ENCODE results near the gene ODR4. TPM values are rescaled to one million over a fixed set of nuclear protein-coding genes. Genes with fewer than 3 reads are reported as not detected.

Gene ODR4
- total RNA-seq, 1 donor from 2014 or later: 5.5 TPM

GRCh38 chr1:186409091-186409490 lies 33.5 kb downstream of the ODR4 start:
- intact Hi-C loops (cut with DNase I): loop anchor here (10.0 kb wide), 1 partner anchor 74 kb away; no protein-coding TSS in a partner anchor
- Histone ChIP-seq H3K27ac (no peak overlapping the region), H3K4me1 (no peaks in the 10 kb centered on the region), H3K9me3 (no peaks in the 10 kb centered on the region), H3K4me3 (no peak overlapping the region), H3K36me3 (peaks cover 23 to 58% of the 10 kb centered on the region in 2 donors), H3K27me3 (no peaks in the 10 kb centered on the region)
- no peak for DNase-seq (ENCODE audit: low spot score in 2 of 2)
- TF ChIP-seq CTCF (IDR thresholded peaks at IDR 0.05): no peak

GRCh38 chr1:186413319-186413718 lies 37.7 kb downstream of the ODR4 start:
- Histone ChIP-seq H3K4me3 (no peak overlapping the region), H3K4me1 (no peaks in the 10 kb centered on the region), H3K9me3 (no peaks in the 10 kb centered on the region), H3K27me3 (no peaks in the 10 kb centered on the region), H3K36me3 (peaks cover 17 to 32% of the 10 kb centered on the region in 2 donors), H3K27ac (no peak overlapping the region)
- TF ChIP-seq CTCF (IDR thresholded peaks at IDR 0.05): no peak
- DNase-seq (ENCODE audit: low spot score in 2 of 2): no peak
- intact Hi-C loops (cut with DNase I): no loop called here

GRCh38 chr1:186418503-186418902 lies 42.9 kb downstream of the ODR4 start:
- intact Hi-C loops (cut with DNase I): no loop called here
- Histone ChIP-seq H3K27ac (no peak overlapping the region), H3K4me1 (no peaks in the 10 kb centered on the region), H3K4me3 (no peak overlapping the region), H3K9me3 (no peaks in the 10 kb centered on the region), H3K36me3 (peaks cover 22% of the 10 kb centered on the region in 2 donors), H3K27me3 (no peaks in the 10 kb centered on the region)
- no peak for TF ChIP-seq CTCF (IDR thresholded peaks at IDR 0.05)
- no peak for DNase-seq (ENCODE audit: low spot score in 2 of 2)

- Histone ChIP-seq H3K36me3 (peaks cover 22% of the 10 kb centered on the region in 2 donors), H3K27me3 (no peaks in the 10 kb centered on the region), H3K9me3 (no peaks in the 10 kb centered on the region), H3K4me3 (no peak overlapping the region), H3K4me1 (no peaks in the 10 kb centered on the region), H3K27ac (no peak overlapping the region)
- DNase-seq (ENCODE audit: low spot score in 2 of 2): no peak
- TF ChIP-seq CTCF (IDR thresholded peaks at IDR 0.05): no peak
- intact Hi-C loops (cut with DNase I): no loop called here
These were observed 44.7 kb downstream of the ODR4 start for GRCh38 chr1:186420311-186420710.

- no peaks in the 10 kb centered on the region for H3K9me3 ChIP-seq
- no peak overlapping the region for H3K4me3 ChIP-seq
- H3K27ac ChIP-seq: no peak overlapping the region
- no peaks in the 10 kb centered on the region for H3K4me1 ChIP-seq
- intact Hi-C loops (cut with DNase I): no loop called here
- H3K27me3 ChIP-seq: no peaks in the 10 kb centered on the region
- no peak for TF ChIP-seq CTCF (IDR thresholded peaks at IDR 0.05)
- no peak for DNase-seq (ENCODE audit: low spot score in 2 of 2)
- peaks cover 22% of the 10 kb centered on the region in 2 donors for H3K36me3 ChIP-seq
These were observed 45.3 kb downstream of the ODR4 start for GRCh38 chr1:186420923-186421322.

- Histone ChIP-seq H3K9me3 (no peaks in the 10 kb centered on the region), H3K4me1 (no peaks in the 10 kb centered on the region), H3K27ac (no peak overlapping the region), H3K4me3 (no peak overlapping the region), H3K27me3 (no peaks in the 10 kb centered on the region), H3K36me3 (peaks cover 20 to 22% of the 10 kb centered on the region in 2 donors)
- TF ChIP-seq CTCF (IDR thresholded peaks at IDR 0.05): no peak
- DNase-seq (ENCODE audit: low spot score in 2 of 2): no peak
- intact Hi-C loops (cut with DNase I): no loop called here
These were observed 45.8 kb downstream of the ODR4 start for GRCh38 chr1:186421446-186421845.
